Right hindlimb (tissue), 1 donor: ENCODE measurements around the gene GDF9.

Experiments used
- DNase-seq: peaks from one replicate; pipeline ENCODE4 v3.0.0-alpha.2; 2018

The GDF9 gene

DNA sequence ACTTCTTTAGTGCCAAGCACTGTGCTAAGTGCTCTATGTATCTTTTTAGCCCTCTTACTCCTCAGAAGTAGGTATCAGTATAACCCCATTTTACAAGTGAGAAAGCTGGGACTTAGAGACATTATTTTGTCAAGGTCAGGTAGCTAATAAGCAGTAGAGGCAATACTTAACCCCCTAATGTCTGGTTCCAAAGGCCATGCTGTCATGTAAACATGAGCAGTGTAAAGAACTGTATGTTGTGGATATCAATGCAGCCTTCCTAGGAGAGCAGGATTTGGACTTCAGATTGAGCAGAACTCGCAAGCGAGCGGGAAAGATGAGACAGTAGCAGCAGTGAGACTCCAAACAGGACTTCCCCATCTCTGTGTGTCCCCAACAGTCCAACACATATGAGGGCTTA lies 32.2 kb downstream of the GDF9 start:
- no peak for DNase-seq

DNA sequence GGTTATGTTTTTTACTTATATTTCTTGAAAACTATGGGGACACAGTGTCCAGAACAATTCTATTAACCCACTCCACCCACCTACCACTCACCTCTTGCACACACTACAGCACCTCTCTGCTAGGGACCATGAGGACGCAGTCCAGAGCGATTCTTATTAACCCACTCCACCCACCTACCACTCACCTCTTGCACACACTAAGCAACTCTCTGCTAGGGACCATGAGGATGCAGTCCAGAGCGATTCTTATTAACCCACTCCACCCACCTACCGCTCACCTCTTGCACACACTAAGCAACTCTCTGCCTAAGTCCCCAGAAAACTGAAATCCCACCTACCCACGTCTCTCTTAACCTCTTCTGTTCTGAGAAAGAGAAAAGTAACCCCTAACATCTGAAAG lies 33.7 kb downstream of the GDF9 start:
- DNase-seq = no peak

GRCh38 chr5:132831095-132831860 lies 35.0 kb downstream of the GDF9 start:
- no peak for DNase-seq

DNA sequence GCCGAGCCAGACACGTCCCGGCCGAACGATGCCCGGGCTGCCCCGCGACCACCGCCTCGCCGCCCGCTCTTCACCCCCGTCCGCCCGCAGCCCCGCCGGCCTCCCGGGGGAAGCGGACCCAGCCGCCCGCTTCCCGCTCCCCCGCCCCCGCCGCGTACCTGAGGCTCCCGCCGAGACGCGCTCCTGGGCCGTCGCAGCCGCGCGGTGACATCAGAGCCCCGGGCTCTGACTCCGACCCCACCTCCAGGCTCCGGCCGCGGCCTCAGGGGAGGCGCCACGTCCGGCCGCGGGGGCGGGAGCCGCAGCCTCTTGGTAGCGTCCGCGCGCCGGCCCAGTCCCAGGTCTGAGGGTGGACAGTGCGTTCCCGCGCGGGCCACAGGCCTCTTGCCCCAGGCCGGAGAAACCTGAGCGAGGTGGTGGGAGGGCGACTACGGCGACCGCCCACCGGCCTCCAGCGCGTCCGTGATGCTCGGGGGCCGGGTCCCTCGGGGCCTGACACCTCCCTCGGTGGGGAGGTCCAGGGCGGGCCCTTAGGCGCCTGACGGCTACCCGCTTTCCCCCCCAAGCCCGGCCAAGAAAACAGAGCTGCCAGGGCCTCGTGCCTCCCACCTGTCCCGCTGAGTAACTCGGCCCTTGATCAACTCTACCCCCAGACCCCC lies 35.7 kb downstream of the GDF9 start, which contains the start of gene SHROOM1:
SHROOM1 (minus strand) TSS at position 212 of the 659 bp plus-strand sequence. CDS start 4,507 bp downstream, outside the sequence.
- DNase-seq = peak; percentile 54

DNA sequence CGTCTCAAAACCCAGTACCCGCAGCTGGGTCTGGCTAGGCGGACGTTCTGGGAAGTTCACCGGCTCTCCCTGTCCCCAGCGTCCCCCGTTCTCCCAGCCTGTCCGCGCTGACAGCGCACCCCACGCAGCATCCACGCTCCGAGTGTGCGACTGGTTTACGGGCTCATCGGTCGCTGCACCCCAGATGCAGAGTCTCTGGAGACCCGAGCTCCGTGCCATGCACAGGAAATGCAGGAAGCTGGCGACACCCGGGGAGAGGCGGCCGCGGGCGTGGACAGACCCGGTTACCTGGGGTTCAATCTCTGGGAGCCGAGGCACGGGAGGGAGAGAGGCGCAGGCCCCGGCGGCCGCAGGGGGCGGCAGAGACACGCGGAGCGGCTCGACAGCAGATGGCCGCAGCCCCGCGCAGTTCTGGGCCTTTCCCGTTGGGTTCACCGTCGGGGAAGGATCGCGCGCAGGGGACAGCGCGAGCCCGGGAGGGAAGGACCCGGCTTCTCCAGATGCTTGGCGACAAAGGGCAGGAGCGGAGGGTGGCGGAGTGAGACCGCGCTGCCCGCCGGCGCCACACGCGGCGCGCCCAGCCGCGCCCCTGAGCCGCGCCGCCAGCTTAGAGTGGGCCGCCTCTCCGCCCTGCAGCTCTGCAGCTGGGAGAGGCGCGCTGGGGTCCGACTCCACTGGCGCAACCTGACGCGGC lies 36.4 kb downstream of the GDF9 start:
- DNase-seq = peak; percentile 80

GRCh38 chr5:132828846-132829494 lies 37.3 kb downstream of the GDF9 start:
- DNase-seq = no peak

- no peak for DNase-seq
These were observed 38.2 kb downstream of the GDF9 start for GRCh38 chr5:132827943-132828673.

DNA sequence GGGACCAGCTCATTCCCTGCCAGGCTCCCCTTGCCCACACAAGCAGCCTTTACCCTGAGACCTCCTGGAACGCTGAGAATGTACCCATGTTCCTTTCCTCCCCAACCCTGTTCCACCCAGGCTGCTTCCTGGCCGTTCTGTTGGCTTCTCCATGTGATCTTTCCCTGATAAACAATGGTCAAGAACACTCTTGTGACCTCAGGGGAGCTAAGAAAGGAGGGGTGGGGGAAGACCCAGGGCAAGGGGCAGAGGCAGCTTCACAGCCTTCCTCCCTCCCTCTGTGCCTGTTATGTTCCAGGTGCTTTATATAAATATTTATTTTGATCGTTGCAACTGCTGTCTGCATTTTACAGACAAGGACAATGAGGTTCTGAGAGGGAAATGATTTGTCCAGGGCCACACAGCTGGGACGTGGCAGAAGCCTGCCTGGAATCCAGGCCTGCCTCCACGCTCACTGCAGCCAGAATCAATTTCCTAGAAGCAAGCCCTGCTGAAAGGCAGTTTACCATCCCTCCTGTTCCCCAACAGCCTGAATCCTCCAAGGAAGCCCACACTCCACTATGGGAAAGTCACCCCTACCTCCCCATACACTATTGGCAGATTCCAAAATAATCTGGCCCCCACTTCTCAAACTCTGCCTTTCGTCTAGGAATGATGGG lies 39.7 kb downstream of the GDF9 start:
- no peak for DNase-seq

GRCh38 chr5:132825834-132826391 lies 40.4 kb downstream of the GDF9 start:
- DNase-seq = no peak

- DNase-seq = no peak
These were observed 41.0 kb downstream of the GDF9 start for GRCh38 chr5:132825033-132825833.

DNA sequence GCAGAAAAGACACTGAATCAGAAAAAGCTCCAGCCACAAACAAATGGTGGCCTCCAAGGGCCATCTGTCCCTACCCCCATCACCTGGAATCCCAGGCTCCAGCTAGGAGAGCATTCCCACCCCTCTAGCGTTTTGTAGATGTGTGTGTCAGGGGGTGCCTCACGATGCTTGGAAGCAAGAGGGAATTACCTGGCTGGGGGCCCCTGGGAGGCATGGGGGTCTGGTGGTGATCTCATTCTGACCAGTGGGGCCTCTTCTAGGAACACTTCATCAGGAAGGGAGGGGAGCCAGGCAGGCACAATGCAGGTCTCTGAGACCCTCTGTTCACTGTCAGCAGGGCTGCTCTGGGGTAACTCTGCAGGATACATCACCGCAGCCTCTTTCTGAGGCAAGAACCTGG lies 41.8 kb downstream of the GDF9 start:
- no peak for DNase-seq

DNA sequence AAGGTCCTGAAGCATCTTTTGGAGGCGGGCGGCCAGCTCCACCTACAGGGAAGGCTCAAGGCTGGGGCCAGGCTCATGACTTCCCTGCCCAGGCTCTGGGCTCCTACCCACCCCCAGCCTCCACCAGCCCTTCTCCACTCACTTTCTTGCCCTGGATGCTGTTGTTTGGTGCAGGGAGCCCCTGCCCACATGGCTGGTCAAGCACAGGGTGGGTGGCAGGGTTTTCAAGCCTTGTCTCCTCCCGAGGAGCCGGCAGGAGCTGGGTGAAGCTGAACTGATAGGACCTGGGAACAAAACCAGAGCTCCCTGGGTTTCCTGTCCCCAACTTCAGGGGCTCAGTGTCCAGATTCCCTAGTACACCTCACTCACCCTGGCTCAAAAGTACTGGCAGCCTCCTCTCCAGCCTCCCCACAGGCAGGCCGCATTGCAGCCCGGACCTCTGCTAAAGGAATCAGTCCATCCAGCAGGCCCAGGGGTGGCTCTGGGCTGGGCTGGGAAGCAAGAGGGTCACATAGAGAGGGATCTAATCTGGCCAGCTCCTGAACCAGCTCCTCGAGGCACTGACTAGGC lies 42.7 kb downstream of the GDF9 start:
- no peak for DNase-seq

- peak; percentile 65 for DNase-seq
These were observed 43.4 kb downstream of the GDF9 start for GRCh38 chr5:132822650-132823480.

- DNase-seq = no peak
These were observed 44.5 kb downstream of the GDF9 start for GRCh38 chr5:132821791-132822190.

- DNase-seq = no peak
These were observed 44.9 kb downstream of the GDF9 start for GRCh38 chr5:132821350-132821749.

GRCh38 chr5:132820162-132820754 lies 46.0 kb downstream of the GDF9 start:
- peak; percentile 79 for DNase-seq

GRCh38 chr5:132819468-132819867 lies 46.8 kb downstream of the GDF9 start:
- no peak for DNase-seq

- DNase-seq = no peak
These were observed 49.3 kb downstream of the GDF9 start for GRCh38 chr5:132817011-132817410.

DNA sequence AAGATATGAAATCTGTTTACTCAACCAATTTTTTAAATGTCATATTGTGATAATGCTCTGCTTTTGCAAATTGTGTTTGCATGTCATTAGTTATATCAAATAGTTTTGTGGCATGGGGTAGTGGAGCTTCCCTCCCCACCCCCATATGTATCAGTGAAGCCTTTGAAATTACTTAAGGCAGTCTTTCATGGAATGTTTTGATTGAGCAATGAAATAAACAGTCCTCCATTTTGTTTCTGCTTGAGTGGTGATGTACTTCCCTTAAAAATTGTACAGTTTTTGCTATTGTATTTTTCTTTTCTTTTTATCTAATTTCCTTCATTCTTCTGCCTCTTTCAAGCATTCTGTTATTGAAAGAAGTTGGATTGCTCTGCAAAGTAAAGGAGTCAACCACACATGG lies 49.7 kb downstream of the GDF9 start:
- DNase-seq = no peak
